ENCODE results near the gene SPATS2L. TPM values are rescaled to one million over a fixed set of nuclear protein-coding genes. Genes with fewer than 3 reads are reported as not detected.
A peak's percentile ranks its signal among the peaks of the same experiment; 100 is the strongest.

The SPATS2L gene
- total and polyA plus RNA-seq, 2 of the 13 experiments (the other 11 are each of a cell fraction or from before 2014, with no cell fraction given): 154 to 212 TPM

DNA sequence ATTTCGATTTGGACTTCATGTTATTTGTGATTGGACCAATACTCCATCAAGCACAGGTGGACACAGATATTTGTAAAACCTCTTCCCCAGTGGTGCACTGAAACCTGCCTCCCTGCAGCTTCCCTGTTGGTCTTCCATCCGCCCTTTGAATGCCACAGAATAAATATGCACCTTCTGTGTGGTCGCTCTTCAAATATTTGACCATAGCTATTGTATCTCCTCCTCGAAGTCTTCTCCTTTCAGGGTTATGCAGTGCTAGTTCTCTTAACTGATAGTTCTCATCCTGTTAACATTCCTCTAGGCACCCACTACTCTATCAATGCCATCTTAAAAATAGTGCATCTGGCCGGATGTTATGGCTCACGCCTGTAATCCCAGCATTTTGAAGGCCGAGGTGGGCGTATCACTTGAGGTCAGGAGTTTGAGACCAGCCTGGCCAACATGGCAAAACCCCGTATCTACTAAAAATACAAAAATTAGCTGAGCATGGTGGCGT is 12.5 kb downstream of the SPATS2L start (continued):
- TF ChIP-seq, protein P1, sequence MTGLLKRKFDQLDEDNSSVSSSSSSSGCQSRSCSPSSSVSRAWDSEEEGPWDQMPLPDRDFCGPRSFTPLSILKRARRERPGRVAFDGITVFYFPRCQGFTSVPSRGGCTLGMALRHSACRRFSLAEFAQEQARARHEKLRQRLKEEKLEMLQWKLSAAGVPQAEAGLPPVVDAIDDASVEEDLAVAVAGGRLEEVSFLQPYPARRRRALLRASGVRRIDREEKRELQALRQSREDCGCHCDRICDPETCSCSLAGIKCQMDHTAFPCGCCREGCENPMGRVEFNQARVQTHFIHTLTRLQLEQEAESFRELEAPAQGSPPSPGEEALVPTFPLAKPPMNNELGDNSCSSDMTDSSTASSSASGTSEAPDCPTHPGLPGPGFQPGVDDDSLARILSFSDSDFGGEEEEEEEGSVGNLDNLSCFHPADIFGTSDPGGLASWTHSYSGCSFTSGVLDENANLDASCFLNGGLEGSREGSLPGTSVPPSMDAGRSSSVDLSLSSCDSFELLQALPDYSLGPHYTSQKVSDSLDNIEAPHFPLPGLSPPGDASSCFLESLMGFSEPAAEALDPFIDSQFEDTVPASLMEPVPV (CRISPR knock-in tag; IDR thresholded peaks at IDR 0.05): no peak; the same call in 1 of the 2 replicates
- no peak for TF ChIP-seq IRX3 (CRISPR knock-in tag; IDR thresholded peaks at IDR 0.05; ENCODE audit: borderline replicate concordance, low read depth)
- no peak; the same call in 1 of the 2 replicates for TF ChIP-seq JDP2 (CRISPR knock-in tag; IDR thresholded peaks at IDR 0.05; ENCODE audit: borderline replicate concordance)
- TF ChIP-seq ZNF674 (CRISPR knock-in tag; IDR thresholded peaks at IDR 0.05; ENCODE audit: low read depth): no peak
- no peak for TF ChIP-seq HNRNPLL (IDR thresholded peaks at IDR 0.05; ENCODE audit: low read depth, low read length, poor library complexity, severe bottlenecking)
- TF ChIP-seq, protein P2, sequence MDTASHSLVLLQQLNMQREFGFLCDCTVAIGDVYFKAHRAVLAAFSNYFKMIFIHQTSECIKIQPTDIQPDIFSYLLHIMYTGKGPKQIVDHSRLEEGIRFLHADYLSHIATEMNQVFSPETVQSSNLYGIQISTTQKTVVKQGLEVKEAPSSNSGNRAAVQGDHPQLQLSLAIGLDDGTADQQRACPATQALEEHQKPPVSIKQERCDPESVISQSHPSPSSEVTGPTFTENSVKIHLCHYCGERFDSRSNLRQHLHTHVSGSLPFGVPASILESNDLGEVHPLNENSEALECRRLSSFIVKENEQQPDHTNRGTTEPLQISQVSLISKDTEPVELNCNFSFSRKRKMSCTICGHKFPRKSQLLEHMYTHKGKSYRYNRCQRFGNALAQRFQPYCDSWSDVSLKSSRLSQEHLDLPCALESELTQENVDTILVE (CRISPR knock-in tag; IDR thresholded peaks at IDR 0.05): peak; percentile 75
- TF ChIP-seq NFE2L2 (IDR thresholded peaks at IDR 0.05; ENCODE audit: low read length): no peak
- no peak for TF ChIP-seq PHF20 (CRISPR knock-in tag; IDR thresholded peaks at IDR 0.05)
- 0 out of 2 replicates have a peak, but pooled peaks have one; percentile 68 for TF ChIP-seq ZZZ3 (CRISPR knock-in tag; IDR thresholded peaks at IDR 0.05; ENCODE audit: borderline replicate concordance)
- TF ChIP-seq, protein P3, sequence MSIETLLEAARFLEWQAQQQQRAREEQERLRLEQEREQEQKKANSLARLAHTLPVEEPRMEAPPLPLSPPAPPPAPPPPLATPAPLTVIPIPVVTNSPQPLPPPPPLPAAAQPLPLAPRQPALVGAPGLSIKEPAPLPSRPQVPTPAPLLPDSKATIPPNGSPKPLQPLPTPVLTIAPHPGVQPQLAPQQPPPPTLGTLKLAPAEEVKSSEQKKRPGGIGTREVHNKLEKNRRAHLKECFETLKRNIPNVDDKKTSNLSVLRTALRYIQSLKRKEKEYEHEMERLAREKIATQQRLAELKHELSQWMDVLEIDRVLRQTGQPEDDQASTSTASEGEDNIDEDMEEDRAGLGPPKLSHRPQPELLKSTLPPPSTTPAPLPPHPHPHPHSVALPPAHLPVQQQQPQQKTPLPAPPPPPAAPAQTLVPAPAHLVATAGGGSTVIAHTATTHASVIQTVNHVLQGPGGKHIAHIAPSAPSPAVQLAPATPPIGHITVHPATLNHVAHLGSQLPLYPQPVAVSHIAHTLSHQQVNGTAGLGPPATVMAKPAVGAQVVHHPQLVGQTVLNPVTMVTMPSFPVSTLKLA (IDR thresholded peaks at IDR 0.05): no peak
- peak; percentile 58; the same call in 1 of the 2 replicates for TF ChIP-seq ZNF547 (CRISPR knock-in tag; IDR thresholded peaks at IDR 0.05)
- TF ChIP-seq, protein P4, sequence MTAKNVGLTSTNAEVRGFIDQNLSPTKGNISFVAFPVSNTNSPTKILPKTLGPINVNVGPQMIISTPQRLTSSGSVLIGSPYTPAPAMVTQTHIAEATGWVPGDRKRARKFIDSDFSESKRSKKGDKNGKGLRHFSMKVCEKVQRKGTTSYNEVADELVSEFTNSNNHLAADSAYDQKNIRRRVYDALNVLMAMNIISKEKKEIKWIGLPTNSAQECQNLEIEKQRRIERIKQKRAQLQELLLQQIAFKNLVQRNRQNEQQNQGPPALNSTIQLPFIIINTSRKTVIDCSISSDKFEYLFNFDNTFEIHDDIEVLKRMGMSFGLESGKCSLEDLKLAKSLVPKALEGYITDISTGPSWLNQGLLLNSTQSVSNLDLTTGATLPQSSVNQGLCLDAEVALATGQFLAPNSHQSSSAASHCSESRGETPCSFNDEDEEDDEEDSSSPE (CRISPR knock-in tag; IDR thresholded peaks at IDR 0.05): no peak
- TF ChIP-seq NAIF1 (CRISPR knock-in tag; IDR thresholded peaks at IDR 0.05; ENCODE audit: borderline replicate concordance): no peak
- TF ChIP-seq, protein P5, sequence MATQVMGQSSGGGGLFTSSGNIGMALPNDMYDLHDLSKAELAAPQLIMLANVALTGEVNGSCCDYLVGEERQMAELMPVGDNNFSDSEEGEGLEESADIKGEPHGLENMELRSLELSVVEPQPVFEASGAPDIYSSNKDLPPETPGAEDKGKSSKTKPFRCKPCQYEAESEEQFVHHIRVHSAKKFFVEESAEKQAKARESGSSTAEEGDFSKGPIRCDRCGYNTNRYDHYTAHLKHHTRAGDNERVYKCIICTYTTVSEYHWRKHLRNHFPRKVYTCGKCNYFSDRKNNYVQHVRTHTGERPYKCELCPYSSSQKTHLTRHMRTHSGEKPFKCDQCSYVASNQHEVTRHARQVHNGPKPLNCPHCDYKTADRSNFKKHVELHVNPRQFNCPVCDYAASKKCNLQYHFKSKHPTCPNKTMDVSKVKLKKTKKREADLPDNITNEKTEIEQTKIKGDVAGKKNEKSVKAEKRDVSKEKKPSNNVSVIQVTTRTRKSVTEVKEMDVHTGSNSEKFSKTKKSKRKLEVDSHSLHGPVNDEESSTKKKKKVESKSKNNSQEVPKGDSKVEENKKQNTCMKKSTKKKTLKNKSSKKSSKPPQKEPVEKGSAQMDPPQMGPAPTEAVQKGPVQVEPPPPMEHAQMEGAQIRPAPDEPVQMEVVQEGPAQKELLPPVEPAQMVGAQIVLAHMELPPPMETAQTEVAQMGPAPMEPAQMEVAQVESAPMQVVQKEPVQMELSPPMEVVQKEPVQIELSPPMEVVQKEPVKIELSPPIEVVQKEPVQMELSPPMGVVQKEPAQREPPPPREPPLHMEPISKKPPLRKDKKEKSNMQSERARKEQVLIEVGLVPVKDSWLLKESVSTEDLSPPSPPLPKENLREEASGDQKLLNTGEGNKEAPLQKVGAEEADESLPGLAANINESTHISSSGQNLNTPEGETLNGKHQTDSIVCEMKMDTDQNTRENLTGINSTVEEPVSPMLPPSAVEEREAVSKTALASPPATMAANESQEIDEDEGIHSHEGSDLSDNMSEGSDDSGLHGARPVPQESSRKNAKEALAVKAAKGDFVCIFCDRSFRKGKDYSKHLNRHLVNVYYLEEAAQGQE (IDR thresholded peaks at IDR 0.05; ENCODE audit: borderline replicate concordance in 1 of 2, low read depth in 1 of 2, low read length in 2 of 2): peak in 1 of 2 experiments; percentile 72; a peak in 1 of 4 replicates
- TF ChIP-seq SIX1 (CRISPR knock-in tag; IDR thresholded peaks at IDR 0.05; ENCODE audit: borderline replicate concordance): peak; percentile 91
- TF ChIP-seq NR2F1 (CRISPR knock-in tag; IDR thresholded peaks at IDR 0.05): no peak; a peak in 1 of 4 replicates
- TF ChIP-seq KDM5A (IDR thresholded peaks at IDR 0.05; ENCODE audit: borderline replicate concordance, low read length): 0 out of 2 replicates have a peak, but pooled peaks have one; percentile 22
- TF ChIP-seq ISL2 (CRISPR knock-in tag; IDR thresholded peaks at IDR 0.05): peak; percentile 99
- peak; percentile 26; the same call in 1 of the 2 replicates for TF ChIP-seq ZNF652 (CRISPR knock-in tag; IDR thresholded peaks at IDR 0.05; ENCODE audit: borderline replicate concordance, low read depth)
- peak; percentile 95 for TF ChIP-seq SIX4 (CRISPR knock-in tag; IDR thresholded peaks at IDR 0.05)
